Hematopoietic multipotent progenitor cell treated with erythropoietin and hydrocortisone succinate and interleukin-3 and kit ligand, for 17 days (in vitro differentiated cells): Measurements from ENCODE around the gene SPOCK3.
"Not testable (repeated sequence)": the region's sequence is repeated elsewhere in the genome, so short reads cannot be mapped to it uniquely, and the experiment has no call there.

ENCODE experiments used
- DNase-seq: peaks from one replicate; pipeline ENCODE4 v3.0.0-alpha.2; 2015; ENCODE audit warnings: low spot score

The SPOCK3 gene

GRCh38 chr4:167035390-167035789, 198.9 kb downstream of the SPOCK3 start:
- no peak for DNase-seq

DNA sequence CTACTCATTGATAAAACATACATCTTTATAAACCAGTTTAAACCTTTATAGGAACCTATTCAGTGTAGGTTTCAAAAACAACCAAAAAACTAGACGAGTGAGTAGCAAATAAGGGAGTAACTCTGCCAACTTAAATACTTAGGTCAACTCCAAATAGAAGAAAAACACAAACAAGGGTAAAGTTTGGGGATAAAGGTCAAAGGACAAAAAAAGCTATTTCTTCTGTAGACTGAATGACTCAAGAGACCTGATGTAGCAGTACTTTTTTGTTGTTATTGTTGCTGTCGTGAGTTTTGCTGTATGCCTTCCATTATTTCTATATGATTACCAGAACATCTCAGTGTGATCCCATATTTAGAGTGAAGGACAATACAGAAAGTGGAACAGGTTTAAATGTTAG, 199.3 kb downstream of the SPOCK3 start:
- DNase-seq = no peak

- no peak for DNase-seq
These were observed 201.4 kb downstream of the SPOCK3 start for GRCh38 chr4:167032871-167033270.

DNA sequence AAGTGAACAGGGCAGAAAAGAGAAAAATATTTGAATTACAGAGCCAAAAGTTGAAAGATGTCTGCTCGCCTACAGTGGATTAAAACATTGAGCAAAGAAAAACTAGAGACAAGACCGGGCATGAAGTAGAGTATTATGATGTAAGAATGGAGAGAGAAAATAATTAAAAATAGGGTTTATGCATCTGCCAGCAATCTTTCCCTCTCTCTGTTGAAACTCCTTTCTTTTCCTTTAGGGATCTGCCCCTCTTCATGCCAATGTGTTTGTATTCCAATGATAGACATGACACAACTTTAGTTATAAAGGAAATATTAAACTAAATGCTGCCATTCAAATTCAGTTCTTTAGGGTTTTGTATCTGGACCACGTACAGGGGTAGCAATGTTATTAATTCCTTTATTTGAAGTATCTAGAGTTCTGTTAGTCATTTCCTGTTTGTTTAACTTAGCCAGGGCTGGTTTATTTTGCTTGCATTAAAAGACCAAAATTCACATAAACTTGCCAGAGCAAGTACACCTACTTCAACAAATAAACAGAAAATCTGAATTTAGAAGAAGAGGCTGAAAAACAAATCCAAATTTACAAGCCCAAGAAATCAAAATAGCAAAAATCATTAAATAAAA, 202.6 kb downstream of the SPOCK3 start:
- no peak for DNase-seq

GRCh38 chr4:167028976-167029375, 205.3 kb downstream of the SPOCK3 start:
- DNase-seq = no peak

- DNase-seq = no peak
These were observed 208.6 kb downstream of the SPOCK3 start for GRCh38 chr4:167025670-167026069.

- no peak for DNase-seq
These were observed 210.8 kb downstream of the SPOCK3 start for GRCh38 chr4:167023364-167023925.

- peak; percentile 59 for DNase-seq
These were observed 212.6 kb downstream of the SPOCK3 start for GRCh38 chr4:167021545-167022155.

- DNase-seq = no peak
These were observed 213.9 kb downstream of the SPOCK3 start for GRCh38 chr4:167020410-167020809.

DNA sequence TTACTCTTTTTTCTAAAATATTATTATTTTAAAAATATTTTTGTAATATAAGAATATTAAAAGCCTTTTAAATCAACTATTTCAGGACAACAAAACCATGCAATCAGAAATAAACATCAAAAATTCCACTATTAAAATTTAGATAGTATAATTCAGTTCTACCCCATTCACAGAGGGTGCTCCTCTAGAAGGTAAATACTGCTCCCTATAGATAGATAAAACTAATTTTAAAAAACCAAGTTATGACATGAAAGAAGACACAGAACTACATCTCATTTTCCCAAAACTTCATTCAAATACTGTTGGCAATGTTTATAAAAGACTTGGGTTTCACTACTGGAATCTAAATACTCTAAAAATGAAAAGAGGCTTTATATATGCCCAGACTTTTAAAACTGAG, 219.3 kb downstream of the SPOCK3 start:
- DNase-seq = no peak

DNA sequence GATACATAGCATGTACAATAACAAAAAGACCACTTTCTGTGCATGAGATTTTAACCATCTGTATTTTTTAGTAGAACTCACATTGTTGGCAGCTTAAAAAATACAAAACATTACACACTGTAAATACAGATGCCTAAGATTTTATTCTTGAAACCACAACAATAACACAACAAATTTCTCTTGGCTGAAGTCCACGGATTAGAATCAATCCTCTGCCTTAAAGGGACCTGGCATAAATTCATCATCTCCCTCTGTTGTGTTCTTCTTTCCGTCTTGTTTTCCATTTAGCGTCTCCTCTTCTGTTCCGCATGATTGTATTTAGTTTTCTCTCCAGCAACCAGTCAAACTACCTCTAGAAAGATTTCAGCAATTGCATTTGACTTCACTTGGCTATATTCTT, 231.0 kb downstream of the SPOCK3 start:
- no peak for DNase-seq

DNA sequence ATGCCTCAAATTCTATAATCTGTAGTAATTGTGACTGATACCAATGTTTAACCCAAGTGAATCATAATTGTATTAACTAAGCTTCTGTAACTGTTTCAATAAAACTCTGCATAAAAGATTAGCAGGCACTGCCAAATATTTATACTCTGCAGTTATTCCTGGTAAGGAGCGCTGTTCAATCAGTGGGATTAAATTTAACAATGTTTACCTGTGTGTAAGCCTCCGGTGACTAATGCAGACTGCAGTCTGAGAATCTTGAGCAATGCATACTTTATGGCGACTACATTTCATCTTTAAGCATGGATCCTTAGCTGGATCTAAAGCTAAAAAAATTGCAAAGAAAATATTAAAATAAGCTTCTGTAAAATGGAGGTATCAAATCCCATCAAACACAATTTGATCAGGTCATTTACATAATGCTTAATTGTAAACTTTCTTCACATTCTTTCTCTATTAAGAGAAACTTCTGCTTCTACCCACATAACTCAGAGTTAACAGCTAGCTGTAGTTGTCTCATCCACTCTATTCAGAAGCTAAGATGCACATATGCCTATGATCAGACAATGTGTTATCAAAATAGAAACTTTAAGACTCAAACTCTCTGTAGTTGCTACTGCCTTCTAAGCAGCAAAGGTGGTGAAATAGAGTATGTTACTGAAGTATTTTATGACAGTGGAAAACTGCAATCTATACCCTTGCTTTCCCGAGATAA, 234.0 kb downstream of the SPOCK3 start:
- no peak for DNase-seq

GRCh38 chr4:166996216-166996615, 238.1 kb downstream of the SPOCK3 start:
- DNase-seq = no peak

GRCh38 chr4:166994686-166995085, 239.6 kb downstream of the SPOCK3 start:
- DNase-seq = no peak

GRCh38 chr4:166991006-166991561, 243.2 kb downstream of the SPOCK3 start:
- DNase-seq = no peak

DNA sequence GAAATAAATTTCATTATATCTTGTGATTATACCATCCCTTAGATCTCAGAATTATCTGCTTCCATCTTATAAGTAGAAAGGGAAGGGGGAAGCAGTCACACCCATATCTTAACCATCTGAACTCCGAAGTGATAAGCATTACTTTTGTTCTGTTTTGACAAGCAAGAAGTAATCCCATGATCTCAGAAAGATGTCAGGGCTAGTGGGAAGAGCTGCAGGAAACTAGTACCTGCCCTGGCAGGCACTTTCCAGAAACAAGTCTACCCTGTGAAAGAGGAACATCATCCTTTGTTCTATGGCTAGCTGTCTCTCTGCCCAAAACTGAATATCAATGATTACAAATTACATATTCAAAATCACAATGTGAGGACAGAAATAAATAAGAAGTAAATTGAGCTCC, 244.4 kb downstream of the SPOCK3 start:
- DNase-seq = no peak

DNA sequence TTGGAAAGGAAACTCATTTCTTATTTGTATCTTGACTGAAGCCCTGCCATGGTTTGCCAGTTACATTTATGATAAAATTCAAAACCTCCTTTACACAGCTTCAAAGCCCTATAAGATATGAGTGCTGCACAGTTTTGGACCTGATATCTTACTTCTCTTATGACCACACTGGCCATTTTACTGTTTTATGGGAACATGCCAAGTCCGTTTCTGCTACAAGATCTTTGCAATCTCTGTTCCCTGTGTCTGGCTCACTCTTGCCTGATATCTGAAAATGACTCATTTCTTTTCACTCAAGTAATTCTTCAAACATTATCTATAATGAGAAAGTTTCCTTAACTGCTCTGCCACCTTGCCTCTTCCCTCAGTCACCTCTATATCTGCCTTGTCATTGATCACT, 247.3 kb downstream of the SPOCK3 start:
- no peak for DNase-seq

GRCh38 chr4:166981847-166982246, 252.4 kb downstream of the SPOCK3 start:
- DNase-seq = no peak

DNA sequence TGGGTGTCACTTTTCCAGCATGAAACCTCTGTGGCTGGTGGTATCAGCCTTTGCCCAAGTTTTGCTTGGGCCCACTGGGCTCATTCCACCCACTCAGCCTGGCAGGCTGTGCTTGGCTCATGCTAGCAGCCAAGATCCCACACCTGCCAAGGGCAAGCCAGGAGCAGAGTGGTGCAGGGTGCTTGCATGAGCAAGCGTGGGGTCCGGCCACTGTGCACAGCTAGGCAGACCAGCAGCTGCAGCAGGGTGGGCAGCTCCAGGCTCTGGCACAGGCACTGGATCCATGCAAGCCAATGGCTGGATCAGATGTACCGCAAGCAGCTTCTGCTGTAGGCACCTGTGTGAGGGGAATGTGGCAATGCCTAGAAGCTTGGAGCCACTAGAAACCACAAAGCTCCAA, 253.9 kb downstream of the SPOCK3 start:
- DNase-seq = no peak

DNA sequence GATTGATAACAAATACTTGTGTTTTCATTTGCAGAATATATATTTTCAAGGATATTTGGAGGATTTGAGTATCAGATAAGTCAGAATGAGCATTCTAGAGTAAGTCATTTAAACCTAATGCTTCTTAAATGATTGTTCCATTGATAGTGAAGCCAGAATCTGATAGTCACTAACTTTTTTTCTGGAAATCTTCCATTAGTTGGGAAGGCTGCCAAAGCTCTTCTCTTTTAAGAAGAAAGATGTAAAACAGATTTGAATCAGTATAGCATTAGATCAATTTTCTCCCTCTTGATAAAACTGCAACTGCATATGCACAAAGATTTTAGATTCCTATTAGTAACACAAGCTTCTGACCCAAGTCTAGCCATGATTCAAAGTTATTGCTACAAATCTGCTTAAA, 256.7 kb downstream of the SPOCK3 start:
- DNase-seq = no peak

DNA sequence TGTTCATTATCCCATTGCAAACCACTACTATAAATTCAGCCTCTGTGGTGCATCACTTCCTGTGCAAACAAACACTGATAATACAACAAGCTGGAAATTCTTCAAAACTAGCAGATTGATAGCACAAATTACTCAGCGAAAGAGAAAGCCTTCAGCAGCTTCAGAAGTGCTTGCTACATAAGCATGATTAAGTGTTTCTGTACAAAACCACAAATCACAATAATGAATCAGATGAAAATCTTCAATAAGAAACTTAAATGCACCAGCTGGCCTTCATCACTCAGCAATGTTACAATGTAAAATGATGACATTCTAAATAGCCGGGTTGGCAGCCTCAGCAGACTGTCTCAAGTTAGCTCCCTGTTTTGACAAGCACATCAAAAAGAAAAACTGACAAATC, 262.2 kb downstream of the SPOCK3 start:
- no peak for DNase-seq

DNA sequence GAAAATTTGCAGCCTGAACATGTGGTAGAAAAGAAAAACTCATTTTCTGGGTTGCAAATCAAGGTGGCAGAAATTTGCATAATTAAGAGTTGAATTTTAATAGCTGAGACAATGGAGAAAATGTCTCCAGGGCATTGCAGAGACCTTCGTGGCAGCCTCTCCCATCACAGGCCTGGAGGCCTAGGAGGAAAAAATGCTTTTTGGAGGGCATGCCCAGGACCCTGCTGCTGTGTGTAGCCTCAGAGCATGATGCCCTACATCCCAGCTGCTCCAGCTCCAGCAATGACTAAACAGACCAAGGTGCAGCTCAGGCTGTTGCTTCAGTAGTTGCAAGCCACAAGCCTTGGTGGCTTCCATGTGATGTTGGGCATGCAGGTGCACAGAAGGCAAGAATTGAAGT, 266.1 kb downstream of the SPOCK3 start:
- not testable (repeated sequence) for DNase-seq

GRCh38 chr4:166965562-166965961, 268.7 kb downstream of the SPOCK3 start:
- DNase-seq = no peak
